ENCODE measurements around the gene MRFAP1L1. TPM values are rescaled to one million over a fixed set of nuclear protein-coding genes. Genes with fewer than 3 reads are reported as not detected.

Gene MRFAP1L1
- total RNA-seq, 6 experiments from 2014 or later, result 35.5 to 41.0 (median 40.1) TPM

DNA sequence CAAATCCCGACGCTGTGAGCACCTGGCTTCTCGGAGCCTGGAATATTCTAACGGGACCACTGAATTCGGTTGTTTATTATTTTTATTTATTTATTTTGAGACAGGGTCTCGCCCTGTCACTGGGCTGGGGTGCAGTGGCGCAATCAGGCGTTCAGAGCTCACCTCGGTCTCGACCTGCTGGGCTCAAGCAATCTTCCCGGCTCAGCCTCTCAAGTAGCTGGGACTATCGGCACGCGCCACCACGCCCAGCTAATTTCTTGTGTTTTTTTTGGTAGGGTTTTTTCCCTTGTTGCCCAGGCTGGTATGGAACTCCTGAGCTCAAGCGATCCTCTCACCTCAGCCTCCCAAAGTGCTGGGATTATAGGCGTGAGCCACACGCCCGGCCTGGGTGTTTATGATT is 37.5 kb downstream of the MRFAP1L1 start:
- Mint-ChIP-seq H3K4me3 (no peak overlapping the region), H3K27ac (no peak overlapping the region), H3K36me3 (ENCODE audit: low read depth) (peaks cover 29% of the 10 kb centered on the region), H3K4me1 (ENCODE audit: low read depth) (peaks cover 50% of the 10 kb centered on the region), H3K9me3 (no peaks in the 10 kb centered on the region; the same call in 1 of the 2 replicates), H3K27me3 (ENCODE audit: insufficient read depth) (peaks cover 7% of the 10 kb centered on the region)
- TF ChIP-seq, protein P1, sequence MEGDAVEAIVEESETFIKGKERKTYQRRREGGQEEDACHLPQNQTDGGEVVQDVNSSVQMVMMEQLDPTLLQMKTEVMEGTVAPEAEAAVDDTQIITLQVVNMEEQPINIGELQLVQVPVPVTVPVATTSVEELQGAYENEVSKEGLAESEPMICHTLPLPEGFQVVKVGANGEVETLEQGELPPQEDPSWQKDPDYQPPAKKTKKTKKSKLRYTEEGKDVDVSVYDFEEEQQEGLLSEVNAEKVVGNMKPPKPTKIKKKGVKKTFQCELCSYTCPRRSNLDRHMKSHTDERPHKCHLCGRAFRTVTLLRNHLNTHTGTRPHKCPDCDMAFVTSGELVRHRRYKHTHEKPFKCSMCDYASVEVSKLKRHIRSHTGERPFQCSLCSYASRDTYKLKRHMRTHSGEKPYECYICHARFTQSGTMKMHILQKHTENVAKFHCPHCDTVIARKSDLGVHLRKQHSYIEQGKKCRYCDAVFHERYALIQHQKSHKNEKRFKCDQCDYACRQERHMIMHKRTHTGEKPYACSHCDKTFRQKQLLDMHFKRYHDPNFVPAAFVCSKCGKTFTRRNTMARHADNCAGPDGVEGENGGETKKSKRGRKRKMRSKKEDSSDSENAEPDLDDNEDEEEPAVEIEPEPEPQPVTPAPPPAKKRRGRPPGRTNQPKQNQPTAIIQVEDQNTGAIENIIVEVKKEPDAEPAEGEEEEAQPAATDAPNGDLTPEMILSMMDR (IDR thresholded peaks at IDR 0.05), result no peak
- DNase-seq, result no peak

DNA sequence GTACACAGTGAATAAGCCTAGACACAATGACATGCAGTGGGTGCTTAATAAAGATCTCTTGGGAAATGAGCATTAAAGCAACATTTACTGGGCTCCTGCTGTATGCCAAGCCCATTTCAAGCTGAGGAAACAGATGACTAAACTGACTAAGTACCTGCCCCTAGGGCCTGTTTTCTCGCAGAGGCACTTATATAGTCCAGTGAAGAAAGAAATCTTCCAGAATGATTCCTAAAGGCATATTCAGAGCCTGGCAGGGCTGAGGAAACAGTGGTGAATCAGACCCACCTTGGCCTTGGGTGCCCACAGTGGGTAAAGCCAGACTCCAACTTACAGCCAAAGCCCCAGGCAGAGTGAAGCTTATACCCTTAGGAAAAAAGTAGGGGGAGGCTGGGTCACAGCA is 38.0 kb downstream of the MRFAP1L1 start:
- H3K4me3 Mint-ChIP-seq, result no peak overlapping the region

DNA sequence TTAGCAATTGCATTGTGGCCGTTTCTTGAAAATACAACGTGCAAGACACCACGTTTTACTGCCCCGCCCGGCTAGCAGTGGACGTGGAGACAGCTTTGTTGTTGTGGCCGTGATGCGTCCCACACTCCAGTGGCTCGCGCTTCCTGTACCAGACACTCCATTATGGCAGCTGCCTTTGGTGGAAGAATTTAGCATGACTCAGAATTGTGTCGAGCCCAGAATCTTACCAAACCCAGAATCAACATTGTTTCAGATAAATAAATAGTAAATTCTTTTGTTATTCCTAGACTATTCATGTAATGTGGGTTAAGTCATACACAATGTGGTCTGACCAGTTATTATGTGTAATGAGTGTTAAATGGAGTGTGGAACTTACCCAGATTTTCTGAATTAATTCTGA is 41.3 kb downstream of the MRFAP1L1 start:
- H3K36me3 Mint-ChIP-seq (ENCODE audit: low read depth), result peaks cover 4% of the 10 kb centered on the region; the same call in 1 of the 2 replicates
- no peaks in the 10 kb centered on the region; the same call in 1 of the 2 replicates for H3K9me3 Mint-ChIP-seq
- no peak overlapping the region for H3K27ac Mint-ChIP-seq
- peaks cover 5% of the 10 kb centered on the region for H3K27me3 Mint-ChIP-seq (ENCODE audit: insufficient read depth)
- TF ChIP-seq, protein P1 (IDR thresholded peaks at IDR 0.05), result no peak
- peaks cover 18% of the 10 kb centered on the region for H3K4me1 Mint-ChIP-seq (ENCODE audit: low read depth)
- DNase-seq, result peak; percentile 43
- H3K4me3 Mint-ChIP-seq, result no peak overlapping the region

More for the DNA sequence above, 38.0 kb downstream of the MRFAP1L1 start:
- Mint-ChIP-seq H3K9me3 (no peaks in the 10 kb centered on the region; the same call in 1 of the 2 replicates), H3K27me3 (ENCODE audit: insufficient read depth) (peaks cover 7% of the 10 kb centered on the region), H3K27ac (no peak overlapping the region), H3K36me3 (ENCODE audit: low read depth) (peaks cover 26% of the 10 kb centered on the region), H3K4me1 (ENCODE audit: low read depth) (peaks cover 45% of the 10 kb centered on the region)
- TF ChIP-seq, protein P1 (IDR thresholded peaks at IDR 0.05), result no peak
- DNase-seq, result no peak

DNA sequence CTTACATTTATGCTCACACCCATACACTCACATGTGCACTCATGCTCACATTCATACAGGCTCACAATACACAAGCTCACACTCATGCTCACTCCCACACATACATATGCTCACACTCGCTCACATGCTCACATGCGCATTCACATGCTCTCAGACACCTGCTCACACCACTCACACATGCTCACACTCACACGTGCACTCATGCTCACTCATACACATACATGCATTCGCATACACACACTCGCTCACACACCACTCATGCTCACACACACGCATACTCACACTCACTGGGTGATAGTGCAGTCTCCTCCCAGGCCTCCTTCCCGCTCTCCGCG is 44.4 kb downstream of the MRFAP1L1 start:
- TF ChIP-seq, protein P1 (IDR thresholded peaks at IDR 0.05), result no peak
- no peaks in the 10 kb centered on the region for H3K9me3 Mint-ChIP-seq
- no peak overlapping the region for H3K4me3 Mint-ChIP-seq
- H3K27ac Mint-ChIP-seq, result no peak overlapping the region
- H3K36me3 Mint-ChIP-seq (ENCODE audit: low read depth), result peaks cover 4% of the 10 kb centered on the region; the same call in 1 of the 2 replicates
- DNase-seq, result no peak
- H3K4me1 Mint-ChIP-seq (ENCODE audit: low read depth), result peaks cover 16% of the 10 kb centered on the region
- H3K27me3 Mint-ChIP-seq (ENCODE audit: insufficient read depth), result peaks cover 14% of the 10 kb centered on the region

DNA sequence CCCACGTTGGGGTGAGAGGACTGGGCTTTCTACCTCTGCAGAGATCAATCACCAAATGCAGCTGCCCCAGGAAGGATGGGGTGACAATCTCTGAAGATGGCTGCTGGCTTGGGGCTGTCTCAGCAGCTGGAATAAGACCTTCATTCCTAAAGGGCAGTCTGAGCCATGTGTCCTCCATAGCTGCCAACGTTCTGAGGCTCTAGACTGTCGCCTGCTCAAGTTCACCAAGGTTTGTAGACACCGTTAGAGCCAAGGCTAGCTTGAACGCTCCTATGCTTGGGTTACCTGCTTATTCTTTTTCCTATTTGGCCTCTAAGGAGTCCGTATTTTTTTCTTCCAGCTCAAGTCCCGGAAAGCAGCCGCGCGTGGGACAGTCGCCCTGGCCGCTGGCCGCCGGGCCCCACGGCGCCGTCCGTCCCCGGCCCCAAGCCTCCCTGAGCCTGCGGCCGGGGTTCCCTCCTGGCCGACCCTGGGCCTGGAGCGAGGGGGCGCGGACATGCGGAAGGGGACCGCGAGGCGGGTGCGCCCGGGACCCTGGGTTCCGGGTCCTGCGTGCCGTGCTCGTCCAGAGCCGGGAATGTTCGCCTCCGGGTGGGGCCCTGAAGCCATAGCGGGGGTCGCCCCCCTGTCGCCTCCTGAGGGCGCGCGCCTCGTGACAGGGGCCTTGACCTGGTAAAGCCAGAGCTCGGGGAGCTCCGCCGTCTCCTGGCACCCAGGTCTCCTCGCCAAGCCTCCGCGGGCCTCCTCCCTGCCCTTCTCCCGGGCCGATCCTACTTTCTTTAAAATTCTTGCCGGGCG is 45.9 kb downstream of the MRFAP1L1 start:
- H3K36me3 Mint-ChIP-seq (ENCODE audit: low read depth), result no peaks in the 10 kb centered on the region
- peaks cover 17% of the 10 kb centered on the region for H3K27me3 Mint-ChIP-seq (ENCODE audit: insufficient read depth)
- TF ChIP-seq, protein P1 (IDR thresholded peaks at IDR 0.05), result no peak
- no peak for DNase-seq
- H3K9me3 Mint-ChIP-seq, result no peaks in the 10 kb centered on the region
- peaks cover 18% of the 10 kb centered on the region for H3K4me1 Mint-ChIP-seq (ENCODE audit: low read depth)
- H3K27ac Mint-ChIP-seq, result no peak overlapping the region
- H3K4me3 Mint-ChIP-seq, result peak overlapping the region; percentile 62; the same call in 1 of the 2 replicates

Measured in HFFc6 (cell line).